ENCODE measurements around the gene NOXO1. TPM values are rescaled to one million over a fixed set of nuclear protein-coding genes. Genes with fewer than 3 reads are reported as not detected.
A peak's percentile ranks its signal among the peaks of the same experiment; 100 is the strongest.

Gene NOXO1
- total RNA-seq = 1.6 TPM

GRCh38 chr16:1981398-1981836, at the start of gene NOXO1:
Gene NOXO1 (minus strand): TSS chr16:1981469. CDS start chr16:1981179, 290 bp downstream.
- H3K4me3 ChIP-seq (ENCODE audit: low read length in 3 of 3) = no peak within 1 kb of the TSS
- peaks cover 30 to 33% (median 32%) of the 10 kb centered on the region in 3 donors for H3K36me3 ChIP-seq (ENCODE audit: control insufficient read depth in 3 of 3, insufficient read depth in 3 of 3, low read length in 3 of 3)
- no peak within 1 kb of the TSS for H3K27ac ChIP-seq (ENCODE audit: low read depth, low read length)
- peaks cover 29 to 50% (median 37%) of the 10 kb centered on the region in 3 donors for H3K4me1 ChIP-seq (ENCODE audit: control insufficient read depth in 3 of 3, insufficient read depth in 3 of 3, low read length in 3 of 3)
- H3K9ac ChIP-seq (ENCODE audit: low read depth in 1 of 3, low read length in 3 of 3) = peak within 1 kb of the TSS in 1 of 3 donors; percentile 33
- H3K27me3 ChIP-seq (ENCODE audit: control insufficient read depth in 3 of 3, insufficient read depth in 3 of 3, low read length in 3 of 3) = peaks cover 5 to 20% (median 17%) of the 10 kb centered on the region in 3 donors
- H3K9me3 ChIP-seq (ENCODE audit: control insufficient read depth in 3 of 3, low read length in 3 of 3) = no peaks in the 10 kb centered on the region

GRCh38 chr16:2030036-2030435, 48.8 kb upstream of the NOXO1 start:
- Histone ChIP-seq H3K9ac (ENCODE audit: low read depth in 1 of 3, low read length in 3 of 3) (peak overlapping the region in 1 of 3 donors; percentile 64), H3K9me3 (ENCODE audit: control insufficient read depth in 3 of 3, low read length in 3 of 3) (no peaks in the 10 kb centered on the region), H3K36me3 (ENCODE audit: control insufficient read depth in 3 of 3, insufficient read depth in 3 of 3, low read length in 3 of 3) (peaks cover 0 to 3% (median 0%) of the 10 kb centered on the region in 3 donors), H3K27me3 (ENCODE audit: control insufficient read depth in 3 of 3, insufficient read depth in 3 of 3, low read length in 3 of 3) (peaks cover 0 to 6% (median 0%) of the 10 kb centered on the region in 3 donors), H3K4me3 (ENCODE audit: low read length in 3 of 3) (peak overlapping the region in 2 of 3 donors; percentile 23 to 56), H3K4me1 (ENCODE audit: control insufficient read depth in 3 of 3, insufficient read depth in 3 of 3, low read length in 3 of 3) (peaks cover 34 to 47% (median 43%) of the 10 kb centered on the region in 3 donors), H3K27ac (ENCODE audit: low read depth, low read length) (no peak overlapping the region)

- Histone ChIP-seq H3K27ac (ENCODE audit: low read depth, low read length) (no peak overlapping the region), H3K9me3 (ENCODE audit: control insufficient read depth in 3 of 3, low read length in 3 of 3) (no peaks in the 10 kb centered on the region), H3K4me3 (ENCODE audit: low read length in 3 of 3) (peak overlapping the region in 2 of 3 donors; percentile 23 to 85), H3K9ac (ENCODE audit: low read depth in 1 of 3, low read length in 3 of 3) (peak overlapping the region in 1 of 3 donors; percentile 78), H3K36me3 (ENCODE audit: control insufficient read depth in 3 of 3, insufficient read depth in 3 of 3, low read length in 3 of 3) (peaks cover 0 to 3% (median 0%) of the 10 kb centered on the region in 3 donors), H3K27me3 (ENCODE audit: control insufficient read depth in 3 of 3, insufficient read depth in 3 of 3, low read length in 3 of 3) (peaks cover 0 to 6% (median 0%) of the 10 kb centered on the region in 3 donors), H3K4me1 (ENCODE audit: control insufficient read depth in 3 of 3, insufficient read depth in 3 of 3, low read length in 3 of 3) (peaks cover 29 to 42% (median 41%) of the 10 kb centered on the region in 3 donors)
These were observed 48.1 kb upstream of the NOXO1 start for GRCh38 chr16:2029350-2029749.

- H3K9me3 ChIP-seq (ENCODE audit: control insufficient read depth in 3 of 3, low read length in 3 of 3) = no peaks in the 10 kb centered on the region
- H3K4me1 ChIP-seq (ENCODE audit: control insufficient read depth in 3 of 3, insufficient read depth in 3 of 3, low read length in 3 of 3) = peaks cover 30 to 43% (median 41%) of the 10 kb centered on the region in 3 donors
- peaks cover 0 to 6% (median 0%) of the 10 kb centered on the region in 3 donors for H3K27me3 ChIP-seq (ENCODE audit: control insufficient read depth in 3 of 3, insufficient read depth in 3 of 3, low read length in 3 of 3)
- H3K9ac ChIP-seq (ENCODE audit: low read depth in 1 of 3, low read length in 3 of 3) = peak overlapping the region in 1 of 3 donors; percentile 78
- peak overlapping the region; percentile 70 to 85 (median 78) for H3K4me3 ChIP-seq (ENCODE audit: low read length in 3 of 3)
- peaks cover 0 to 3% (median 0%) of the 10 kb centered on the region in 3 donors for H3K36me3 ChIP-seq (ENCODE audit: control insufficient read depth in 3 of 3, insufficient read depth in 3 of 3, low read length in 3 of 3)
- no peak overlapping the region for H3K27ac ChIP-seq (ENCODE audit: low read depth, low read length)
These were observed 47.5 kb upstream of the NOXO1 start for GRCh38 chr16:2028620-2029220.

- Histone ChIP-seq H3K9me3 (ENCODE audit: control insufficient read depth in 3 of 3, low read length in 3 of 3) (no peaks in the 10 kb centered on the region), H3K4me3 (ENCODE audit: low read length in 3 of 3) (peak overlapping the region; percentile 70 to 85 (median 78)), H3K27me3 (ENCODE audit: control insufficient read depth in 3 of 3, insufficient read depth in 3 of 3, low read length in 3 of 3) (peaks cover 0 to 6% (median 0%) of the 10 kb centered on the region in 3 donors), H3K27ac (ENCODE audit: low read depth, low read length) (no peak overlapping the region), H3K36me3 (ENCODE audit: control insufficient read depth in 3 of 3, insufficient read depth in 3 of 3, low read length in 3 of 3) (peaks cover 0 to 3% (median 0%) of the 10 kb centered on the region in 3 donors), H3K4me1 (ENCODE audit: control insufficient read depth in 3 of 3, insufficient read depth in 3 of 3, low read length in 3 of 3) (peaks cover 29 to 47% (median 40%) of the 10 kb centered on the region in 3 donors), H3K9ac (ENCODE audit: low read depth in 1 of 3, low read length in 3 of 3) (peak overlapping the region in 2 of 3 donors; percentile 54 to 78)
These were observed 46.9 kb upstream of the NOXO1 start for GRCh38 chr16:2028146-2028545.

- no peaks in the 10 kb centered on the region for H3K9me3 ChIP-seq (ENCODE audit: control insufficient read depth in 3 of 3, low read length in 3 of 3)
- H3K4me1 ChIP-seq (ENCODE audit: control insufficient read depth in 3 of 3, insufficient read depth in 3 of 3, low read length in 3 of 3) = peaks cover 30 to 47% (median 46%) of the 10 kb centered on the region in 3 donors
- H3K4me3 ChIP-seq (ENCODE audit: low read length in 3 of 3) = peak overlapping the region; percentile 70 to 85 (median 78)
- peaks cover 0 to 6% (median 0%) of the 10 kb centered on the region in 3 donors for H3K27me3 ChIP-seq (ENCODE audit: control insufficient read depth in 3 of 3, insufficient read depth in 3 of 3, low read length in 3 of 3)
- peaks cover 0 to 2% (median 0%) of the 10 kb centered on the region in 3 donors for H3K36me3 ChIP-seq (ENCODE audit: control insufficient read depth in 3 of 3, insufficient read depth in 3 of 3, low read length in 3 of 3)
- peak overlapping the region; percentile 32 to 78 (median 54) for H3K9ac ChIP-seq (ENCODE audit: low read depth in 1 of 3, low read length in 3 of 3)
- no peak overlapping the region for H3K27ac ChIP-seq (ENCODE audit: low read depth, low read length)
These were observed 46.0 kb upstream of the NOXO1 start for GRCh38 chr16:2027024-2028010.

GRCh38 chr16:2026461-2027023, 45.3 kb upstream of the NOXO1 start, which contains the start of gene NHERF2:
Gene NHERF2 (plus strand): TSS chr16:2026902. CDS start chr16:2027006, 104 bp downstream.
- H3K9ac ChIP-seq (ENCODE audit: low read depth in 1 of 3, low read length in 3 of 3) = peak within 1 kb of the TSS; percentile 2 to 78 (median 32)
- no peaks in the 10 kb centered on the region for H3K9me3 ChIP-seq (ENCODE audit: control insufficient read depth in 3 of 3, low read length in 3 of 3)
- peaks cover 26 to 44% (median 44%) of the 10 kb centered on the region in 3 donors for H3K4me1 ChIP-seq (ENCODE audit: control insufficient read depth in 3 of 3, insufficient read depth in 3 of 3, low read length in 3 of 3)
- H3K36me3 ChIP-seq (ENCODE audit: control insufficient read depth in 3 of 3, insufficient read depth in 3 of 3, low read length in 3 of 3) = no peaks in the 10 kb centered on the region
- no peak within 1 kb of the TSS for H3K27ac ChIP-seq (ENCODE audit: low read depth, low read length)
- peak within 1 kb of the TSS; percentile 70 to 85 (median 78) for H3K4me3 ChIP-seq (ENCODE audit: low read length in 3 of 3)
- peaks cover 3 to 9% (median 3%) of the 10 kb centered on the region in 3 donors for H3K27me3 ChIP-seq (ENCODE audit: control insufficient read depth in 3 of 3, insufficient read depth in 3 of 3, low read length in 3 of 3)

- H3K4me1 ChIP-seq (ENCODE audit: control insufficient read depth in 3 of 3, insufficient read depth in 3 of 3, low read length in 3 of 3) = peaks cover 26 to 44% (median 42%) of the 10 kb centered on the region in 3 donors
- H3K9ac ChIP-seq (ENCODE audit: low read depth in 1 of 3, low read length in 3 of 3) = peak overlapping the region in 2 of 3 donors; percentile 10 to 76
- H3K36me3 ChIP-seq (ENCODE audit: control insufficient read depth in 3 of 3, insufficient read depth in 3 of 3, low read length in 3 of 3) = no peaks in the 10 kb centered on the region
- peak overlapping the region; percentile 33 to 67 (median 48) for H3K4me3 ChIP-seq (ENCODE audit: low read length in 3 of 3)
- peaks cover 3 to 11% (median 4%) of the 10 kb centered on the region in 3 donors for H3K27me3 ChIP-seq (ENCODE audit: control insufficient read depth in 3 of 3, insufficient read depth in 3 of 3, low read length in 3 of 3)
- no peak overlapping the region for H3K27ac ChIP-seq (ENCODE audit: low read depth, low read length)
- no peaks in the 10 kb centered on the region for H3K9me3 ChIP-seq (ENCODE audit: control insufficient read depth in 3 of 3, low read length in 3 of 3)
These were observed 44.7 kb upstream of the NOXO1 start for GRCh38 chr16:2025878-2026460.

GRCh38 chr16:2025251-2025650, 44.0 kb upstream of the NOXO1 start:
- Histone ChIP-seq H3K27ac (ENCODE audit: low read depth, low read length) (no peak overlapping the region), H3K4me3 (ENCODE audit: low read length in 3 of 3) (no peak overlapping the region), H3K36me3 (ENCODE audit: control insufficient read depth in 3 of 3, insufficient read depth in 3 of 3, low read length in 3 of 3) (no peaks in the 10 kb centered on the region), H3K9ac (ENCODE audit: low read depth in 1 of 3, low read length in 3 of 3) (peak overlapping the region in 2 of 3 donors; percentile 4 to 25), H3K4me1 (ENCODE audit: control insufficient read depth in 3 of 3, insufficient read depth in 3 of 3, low read length in 3 of 3) (peaks cover 26 to 44% (median 42%) of the 10 kb centered on the region in 3 donors), H3K27me3 (ENCODE audit: control insufficient read depth in 3 of 3, insufficient read depth in 3 of 3, low read length in 3 of 3) (peaks cover 5 to 15% (median 10%) of the 10 kb centered on the region in 3 donors), H3K9me3 (ENCODE audit: control insufficient read depth in 3 of 3, low read length in 3 of 3) (no peaks in the 10 kb centered on the region)
